ENCODE data around the gene ABO.
"Not testable (repeated sequence)": the region's sequence is repeated elsewhere in the genome, so short reads cannot be mapped to it uniquely, and the experiment has no call there.

Gene ABO

DNA sequence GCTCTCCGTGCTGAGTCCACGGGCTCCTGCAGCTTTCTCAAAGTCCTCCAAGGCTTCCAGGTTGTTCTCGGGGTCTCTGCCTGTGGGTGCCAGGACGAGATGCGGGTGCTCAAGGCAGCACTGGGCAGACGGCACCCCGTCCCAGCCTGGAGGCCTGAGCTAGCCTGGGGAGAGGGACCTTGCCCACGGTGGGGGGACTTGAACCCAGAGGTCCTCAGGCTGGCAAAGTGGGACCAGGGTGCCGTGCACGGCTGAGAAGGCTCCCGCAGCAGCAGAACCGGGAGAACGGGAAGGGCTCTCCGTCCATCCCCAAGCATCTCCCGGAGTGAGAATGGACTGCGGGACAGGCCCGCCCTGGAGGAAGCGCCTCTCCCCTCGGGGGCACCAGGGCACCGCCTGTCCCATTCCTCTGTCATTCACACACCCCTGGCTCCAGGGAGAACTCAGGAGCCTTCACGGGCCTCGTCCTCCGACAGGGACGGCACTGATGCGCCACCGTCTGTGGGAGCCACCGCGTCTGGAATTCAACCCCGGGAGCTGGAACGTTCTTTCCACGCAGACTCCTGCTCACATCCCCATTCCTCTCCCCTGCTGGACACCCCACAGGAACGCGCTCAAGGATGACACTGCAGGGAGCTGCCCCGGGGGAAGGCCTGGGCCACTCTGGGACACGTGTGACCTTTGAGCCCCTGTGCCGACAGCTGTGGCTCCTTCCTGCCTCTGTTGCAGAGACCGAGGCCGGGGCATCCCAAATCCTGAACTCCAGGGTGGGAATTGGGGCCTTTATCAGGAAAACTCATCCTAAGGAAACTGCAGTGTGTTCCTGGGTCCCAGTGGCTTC is 49.6 kb downstream of the ABO start:
- no peak for DNase-seq (ENCODE audit: low read depth)

DNA sequence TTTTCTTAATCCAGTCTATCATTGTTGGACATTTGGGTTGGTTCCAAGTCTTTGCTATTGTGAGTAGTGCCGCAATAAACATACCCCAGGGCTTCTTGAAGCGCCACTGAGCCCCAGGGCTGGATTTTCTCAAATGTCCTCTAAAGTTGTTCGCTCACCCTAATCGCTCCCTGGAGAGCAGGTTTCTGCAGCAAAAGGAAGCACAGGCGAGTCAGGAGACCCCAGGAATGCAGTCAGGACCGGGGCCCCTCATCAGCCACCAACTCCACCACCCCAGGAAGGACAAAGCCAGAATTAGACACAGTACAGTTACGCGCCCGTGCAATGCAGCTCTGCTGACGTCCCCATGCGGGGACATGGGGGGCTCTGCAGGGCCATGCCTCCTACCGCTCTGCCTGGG is 50.2 kb downstream of the ABO start:
- DNase-seq (ENCODE audit: low read depth), result no peak

DNA sequence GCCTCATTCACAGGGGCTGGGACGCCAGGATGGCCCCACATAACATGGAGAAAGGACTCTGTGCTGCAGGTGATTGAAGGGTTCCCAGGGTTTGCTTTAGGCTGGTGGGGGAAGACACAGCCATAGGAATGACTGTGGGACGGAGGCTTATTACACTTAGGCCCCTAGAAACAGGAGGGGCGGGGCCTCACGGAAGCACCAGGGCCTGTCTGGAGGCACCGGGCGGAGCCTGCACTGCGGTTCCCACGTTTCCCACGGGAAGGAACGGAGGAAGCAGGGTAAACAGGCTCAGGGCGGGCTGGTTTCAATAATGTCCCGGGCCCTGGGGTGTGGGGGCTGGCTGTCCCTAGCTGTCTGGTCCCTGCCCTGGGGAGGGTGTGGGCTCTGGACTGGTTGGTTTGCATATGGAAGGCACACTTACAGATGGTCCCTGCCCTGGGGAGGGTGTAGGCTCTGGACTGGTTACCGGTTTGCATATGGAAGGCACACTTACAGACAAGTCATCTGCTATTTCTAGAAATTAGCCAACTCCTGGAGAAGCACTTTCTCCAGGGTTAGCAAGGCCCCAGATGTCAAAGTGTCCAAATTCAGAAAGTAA is 51.7 kb downstream of the ABO start:
- not testable (repeated sequence) for DNase-seq (ENCODE audit: low read depth)

DNA sequence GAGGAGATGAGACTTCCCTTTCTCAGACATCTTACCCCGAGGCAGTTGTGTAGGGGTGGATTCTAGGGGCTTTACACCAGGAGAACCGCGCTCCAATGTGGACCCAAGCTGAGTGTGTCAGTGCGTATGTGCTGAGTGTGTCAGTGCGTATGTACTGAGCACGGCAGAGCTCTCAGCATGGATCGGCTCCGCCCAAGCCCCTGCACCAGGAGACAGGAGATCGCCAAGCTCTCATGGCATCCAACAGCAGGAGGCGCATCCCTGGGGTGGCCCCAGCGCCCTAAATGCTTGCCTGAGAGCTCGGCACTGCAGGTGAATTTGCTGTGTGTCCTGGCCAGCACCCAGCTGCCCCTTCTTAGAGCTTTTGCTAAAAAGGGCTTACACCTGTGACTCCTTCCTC is 53.0 kb downstream of the ABO start:
- DNase-seq (ENCODE audit: low read depth), result not testable (repeated sequence)

DNA sequence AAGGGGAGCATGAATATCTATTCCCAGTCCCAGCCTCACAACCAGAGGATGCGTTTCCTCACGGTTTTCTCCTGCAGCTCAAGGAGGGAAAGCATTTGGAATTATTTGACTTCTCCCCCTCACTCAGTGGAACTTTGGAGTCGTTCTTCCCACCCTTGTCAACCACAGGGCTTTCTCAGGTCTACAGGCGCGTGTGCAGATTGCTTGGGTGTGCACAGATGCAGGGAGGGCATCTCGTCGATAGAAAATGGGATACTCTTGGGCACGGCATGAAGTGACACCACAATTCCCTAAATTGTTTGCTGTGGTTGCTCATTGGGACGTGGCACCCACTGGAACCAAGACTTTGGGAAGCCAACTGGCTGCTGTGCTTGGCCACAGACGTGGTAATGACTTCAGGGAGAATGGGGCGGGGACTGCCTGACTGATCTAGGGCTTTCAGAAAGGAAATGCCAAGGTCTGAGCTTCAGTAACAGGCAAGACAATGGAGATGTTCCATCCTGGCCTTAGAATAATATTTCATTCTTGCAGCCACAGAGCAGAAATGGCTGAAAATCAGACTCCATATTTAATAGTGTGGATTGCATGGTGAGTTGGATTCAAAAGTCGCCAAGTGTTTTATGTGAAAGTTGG is 53.7 kb downstream of the ABO start:
- DNase-seq (ENCODE audit: low read depth), result no peak

DNA sequence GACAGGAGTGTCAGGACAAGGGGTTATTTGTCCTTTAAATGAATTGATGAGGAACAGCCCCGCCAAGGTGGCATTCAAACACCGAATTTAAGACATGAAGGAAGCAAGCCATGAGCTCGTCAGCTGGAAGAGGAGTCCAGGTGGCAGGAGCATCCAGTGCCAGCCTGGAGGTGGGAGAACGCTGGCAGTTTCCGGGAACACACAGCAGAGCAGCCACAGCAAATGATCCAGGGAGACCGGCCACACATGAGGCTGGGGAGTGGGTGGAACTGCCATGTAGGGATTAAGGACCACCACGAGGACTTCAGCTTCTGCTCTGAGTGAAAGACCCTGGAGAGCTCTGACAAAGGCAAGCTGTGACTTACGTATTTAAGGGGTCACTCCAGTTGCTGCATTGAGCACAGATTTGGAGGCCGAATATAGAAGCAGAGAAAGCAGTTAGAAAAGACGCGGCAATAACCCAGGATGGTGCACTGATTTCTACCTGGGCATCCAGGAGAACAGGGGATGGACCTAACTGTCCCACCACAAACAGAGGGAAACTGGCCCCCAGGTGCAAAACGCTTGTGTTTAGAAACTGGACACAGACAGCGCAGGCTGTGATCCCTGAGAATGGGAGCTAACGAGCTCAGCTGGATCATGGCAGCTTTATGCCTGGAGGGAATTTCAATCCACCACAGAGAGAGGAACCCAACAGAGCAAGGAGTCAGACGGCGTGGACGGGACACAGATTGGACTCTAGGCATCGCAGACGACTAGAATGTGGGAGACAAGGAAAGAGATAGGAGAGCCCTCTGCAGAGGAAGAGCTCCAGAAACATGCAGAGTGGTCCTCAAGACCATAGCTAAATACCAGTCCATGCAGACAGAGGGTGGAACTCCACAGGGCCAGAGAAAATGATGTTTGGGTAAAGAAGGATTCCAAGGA is 56.7 kb downstream of the ABO start:
- not testable (repeated sequence) for DNase-seq (ENCODE audit: low read depth)

DNA sequence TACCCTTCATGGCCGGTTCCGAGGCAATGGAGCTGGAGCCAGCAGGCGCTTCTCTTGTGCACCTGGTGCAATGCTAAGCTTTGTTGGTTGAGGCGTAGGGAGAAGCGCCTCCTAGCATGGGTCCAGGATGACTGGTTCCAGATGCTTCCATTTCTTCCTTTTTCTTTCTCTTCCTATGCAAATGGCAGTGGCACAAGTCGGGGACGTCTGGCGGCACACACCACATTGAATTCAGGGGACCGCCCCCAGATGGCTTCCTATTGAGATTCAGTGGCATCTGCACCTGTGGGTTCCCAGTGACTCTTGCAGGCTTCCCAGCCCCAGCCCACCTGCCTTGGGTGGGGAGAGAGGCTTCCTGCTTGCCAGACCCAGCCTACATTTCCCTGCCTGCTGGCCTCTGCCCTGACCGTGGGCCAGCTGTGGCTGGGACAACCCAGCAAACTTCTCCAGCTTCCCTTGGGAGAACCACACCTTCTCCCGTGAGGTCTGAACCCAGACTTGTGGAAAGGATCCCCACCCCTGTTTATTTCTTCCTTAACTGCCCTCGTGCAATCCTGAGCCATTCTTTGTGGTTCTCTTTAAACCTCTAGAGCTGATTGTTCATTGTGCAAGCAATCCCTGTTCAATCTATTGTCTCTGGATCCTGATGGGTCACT is 57.5 kb downstream of the ABO start:
- not testable (repeated sequence) for DNase-seq (ENCODE audit: low read depth)

DNA sequence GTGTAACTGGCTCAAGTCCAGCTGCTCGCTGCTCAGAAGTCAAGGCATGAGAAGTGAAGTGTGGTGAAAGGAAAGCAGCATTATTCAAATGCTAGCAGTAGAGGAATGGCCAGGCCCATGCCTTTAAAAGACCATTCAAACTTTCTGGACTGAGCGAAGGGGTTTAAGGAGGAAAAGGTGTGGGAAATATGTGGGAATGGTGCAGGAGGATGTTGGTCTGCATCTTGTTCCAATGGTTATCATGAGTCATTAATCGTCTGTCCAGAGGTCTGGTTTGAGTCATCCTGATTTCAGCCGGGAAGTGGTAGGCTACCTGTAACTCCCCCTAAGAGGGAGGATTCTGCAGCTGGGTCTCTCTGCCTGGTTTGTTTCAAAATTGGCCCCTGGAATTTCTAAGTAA is 60.7 kb downstream of the ABO start:
- DNase-seq (ENCODE audit: low read depth), result not testable (repeated sequence)

DNA sequence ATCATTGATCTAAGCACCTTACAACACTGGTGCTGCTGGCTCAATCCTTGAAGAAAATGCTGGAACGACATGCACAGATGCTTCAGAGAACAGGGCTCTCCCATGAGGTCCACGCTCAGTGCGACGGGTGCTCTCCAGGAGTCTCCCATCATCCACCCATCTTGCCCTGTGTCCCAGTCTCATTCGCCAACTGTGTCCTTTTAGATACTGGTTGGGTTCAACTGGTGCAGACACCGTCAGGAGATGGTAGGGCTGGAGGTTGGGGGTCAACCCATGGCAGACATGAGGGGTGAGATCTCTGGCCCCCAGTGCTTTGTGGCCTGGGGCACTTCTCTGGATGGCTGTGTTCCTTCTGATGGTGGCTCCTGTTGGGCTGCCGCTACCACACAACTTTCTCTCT is 64.4 kb downstream of the ABO start:
- no peak for DNase-seq (ENCODE audit: low read depth)

DNA sequence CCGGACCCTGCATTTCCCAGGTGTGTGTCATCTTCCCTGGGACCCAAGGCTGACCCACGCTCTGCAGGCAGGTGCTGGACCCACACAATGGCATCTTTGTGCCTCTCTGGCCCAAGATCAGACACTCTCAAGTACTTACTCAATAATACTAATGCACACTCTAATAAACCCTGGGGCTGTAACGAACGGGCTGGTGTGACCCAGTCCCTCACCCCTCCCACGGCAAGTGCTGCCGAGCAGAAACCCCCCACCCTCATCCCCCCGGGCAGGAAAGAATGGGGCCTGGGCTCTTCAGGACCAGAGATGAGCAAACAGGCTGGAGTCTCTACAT is 64.8 kb downstream of the ABO start:
- DNase-seq (ENCODE audit: low read depth), result no peak

DNA sequence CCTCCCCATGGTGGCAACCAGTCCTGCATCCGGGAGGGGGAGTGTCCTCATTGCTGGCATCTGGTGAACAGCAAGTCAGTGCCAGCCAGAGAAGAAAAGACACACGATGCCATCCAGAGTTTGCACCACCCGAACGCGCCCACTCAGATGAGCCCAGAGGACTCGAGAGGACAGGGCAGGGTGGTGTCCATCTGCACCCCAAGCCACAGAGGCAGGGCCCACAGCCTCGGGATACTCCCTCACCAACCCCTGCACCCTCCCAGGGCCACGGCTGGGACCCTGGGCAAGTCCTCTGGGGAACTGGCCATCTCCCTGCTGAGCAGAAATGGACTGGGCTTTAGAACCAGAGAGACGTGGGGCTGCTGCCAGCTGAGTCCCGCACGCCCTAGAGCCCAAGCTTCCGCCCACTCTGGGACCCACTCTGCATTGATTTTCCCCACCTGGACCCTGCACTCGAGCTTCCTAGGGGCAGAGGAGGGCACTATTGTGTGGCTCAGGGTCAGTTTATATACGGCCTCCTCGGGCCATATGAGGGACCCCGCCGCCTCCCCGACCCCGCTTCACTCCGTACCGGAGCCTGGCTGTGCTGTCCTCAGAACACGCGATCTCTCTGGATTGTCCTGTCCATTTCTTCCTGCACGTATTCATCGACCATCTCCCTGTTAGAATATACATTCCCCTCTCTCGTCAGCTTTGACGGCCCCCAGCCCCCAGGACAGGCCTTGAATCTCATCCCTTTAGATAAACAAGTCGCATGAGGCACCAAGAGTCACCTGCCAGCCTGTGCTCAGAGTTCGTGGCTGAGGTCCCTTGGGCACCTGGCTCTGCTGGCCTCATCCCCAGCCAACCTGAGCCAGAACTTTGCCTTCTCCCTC is 65.4 kb downstream of the ABO start:
- DNase-seq (ENCODE audit: low read depth), result not testable (repeated sequence)

DNA sequence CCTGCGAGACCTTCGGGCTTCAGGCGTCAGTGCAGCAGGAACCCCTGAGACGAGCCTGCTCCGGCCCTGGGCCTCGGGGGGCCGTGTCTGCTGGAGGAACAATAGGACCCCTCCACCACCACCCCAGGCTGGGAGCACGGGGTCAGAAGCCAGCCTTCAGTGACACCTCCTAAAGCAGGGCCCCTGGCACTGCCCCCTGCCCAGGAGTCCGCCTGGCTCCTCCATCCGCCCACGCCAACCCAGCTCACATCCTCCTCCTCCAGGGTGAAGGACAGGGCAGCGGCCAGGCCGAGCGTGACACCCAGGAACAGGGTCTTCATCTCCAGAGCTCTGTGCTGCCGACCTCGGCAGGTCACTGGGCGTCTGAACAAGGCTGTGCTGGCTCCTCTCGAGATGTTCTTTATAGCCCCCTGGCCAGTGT is 66.1 kb downstream of the ABO start, which contains the start of gene OBP2B:
Gene OBP2B (minus strand): TSS at position 371 of the 421 bp plus-strand sequence. CDS start 51 bp downstream, at position 320.
- not testable (repeated sequence) for DNase-seq (ENCODE audit: low read depth)

DNA sequence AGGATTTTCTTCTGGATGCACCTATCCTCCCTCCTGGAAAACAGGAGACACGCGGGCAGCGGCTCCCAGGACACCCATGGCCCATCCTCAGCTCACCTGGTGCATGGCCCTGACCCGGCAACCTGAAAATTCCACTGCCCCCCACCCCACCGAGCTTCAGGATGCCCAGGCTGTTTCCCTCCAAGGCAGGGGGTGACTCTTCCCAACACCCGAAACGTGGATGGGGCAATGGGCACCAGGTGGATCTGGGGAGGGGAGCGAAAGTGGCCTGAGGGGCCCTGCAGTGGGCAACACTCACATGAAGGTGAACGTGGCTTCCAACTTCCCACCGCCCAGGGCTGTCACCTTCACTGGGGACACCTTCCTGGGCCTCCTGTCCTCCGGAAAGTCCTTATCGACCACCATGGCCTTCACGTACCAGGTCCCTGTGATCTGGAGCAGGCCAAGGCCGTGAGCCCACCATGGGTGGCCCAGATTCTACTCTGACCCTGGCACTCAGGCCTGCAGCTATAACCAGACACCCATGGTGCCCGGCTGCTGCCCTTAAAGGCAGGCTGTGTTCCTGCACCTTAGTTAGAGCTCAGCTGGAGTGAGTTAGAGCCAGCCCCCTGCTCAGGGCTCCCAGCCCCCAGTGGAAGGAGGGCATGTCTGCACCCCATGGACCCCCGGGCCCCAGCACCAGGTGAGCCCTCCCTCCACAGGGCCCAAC is 66.7 kb downstream of the ABO start:
- not testable (repeated sequence) for DNase-seq (ENCODE audit: low read depth)

DNA sequence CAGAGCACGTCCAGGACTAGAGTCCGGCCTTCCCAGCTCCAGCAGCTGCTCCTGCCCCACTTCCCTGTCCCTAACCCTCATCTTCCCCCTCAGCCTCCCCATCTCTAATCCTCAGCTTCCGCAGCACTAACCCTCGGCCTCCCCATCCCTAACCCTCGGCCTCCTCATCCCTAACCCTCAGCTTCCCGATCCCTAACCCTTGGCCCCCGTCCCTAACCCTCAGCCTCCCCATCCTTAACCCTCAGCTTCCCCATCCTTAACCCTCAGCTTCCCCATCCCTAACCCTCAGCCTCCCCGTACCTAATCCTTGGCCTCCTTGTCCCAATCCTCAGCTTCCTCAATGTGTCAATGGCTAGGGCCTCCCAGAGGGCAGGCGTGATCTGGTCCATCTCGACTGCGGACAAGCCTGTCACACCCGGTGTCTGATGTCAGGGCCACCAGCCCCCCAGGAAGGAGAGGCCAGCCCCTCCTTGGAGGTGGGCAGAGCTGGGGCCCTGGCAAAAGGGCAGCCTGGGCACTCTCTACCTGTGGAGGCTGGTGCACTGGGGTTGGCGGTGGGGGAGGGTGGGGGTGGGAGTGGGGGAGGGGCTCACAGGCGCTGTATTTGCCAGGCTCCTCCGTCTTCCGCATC is 67.3 kb downstream of the ABO start:
- no peak for DNase-seq (ENCODE audit: low read depth)

DNA sequence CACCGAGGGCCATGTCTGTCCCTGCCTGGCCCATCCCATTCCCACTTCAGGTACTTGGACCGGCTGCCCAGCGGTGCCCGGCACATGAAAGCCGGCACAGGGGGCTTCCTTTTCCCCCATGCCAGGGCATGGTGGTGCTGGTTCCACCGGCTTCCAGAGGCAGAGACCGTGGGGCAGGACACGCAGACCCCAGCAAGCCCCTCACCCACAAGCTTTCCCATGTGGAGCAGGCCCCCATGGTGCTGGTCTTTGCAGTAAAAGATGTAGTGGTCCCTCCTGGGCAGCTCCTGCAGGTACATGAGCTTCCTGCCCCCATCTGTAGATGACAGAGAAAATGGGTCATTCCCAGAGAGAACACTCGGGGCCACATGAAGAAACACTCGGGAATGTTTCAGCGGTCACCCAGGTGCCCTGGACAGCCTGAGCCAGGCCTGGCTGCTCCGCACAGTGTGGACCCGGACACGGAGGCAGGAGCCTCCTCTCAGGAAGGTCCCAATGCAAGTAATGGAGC is 67.9 kb downstream of the ABO start:
- no peak for DNase-seq (ENCODE audit: low read depth)

DNA sequence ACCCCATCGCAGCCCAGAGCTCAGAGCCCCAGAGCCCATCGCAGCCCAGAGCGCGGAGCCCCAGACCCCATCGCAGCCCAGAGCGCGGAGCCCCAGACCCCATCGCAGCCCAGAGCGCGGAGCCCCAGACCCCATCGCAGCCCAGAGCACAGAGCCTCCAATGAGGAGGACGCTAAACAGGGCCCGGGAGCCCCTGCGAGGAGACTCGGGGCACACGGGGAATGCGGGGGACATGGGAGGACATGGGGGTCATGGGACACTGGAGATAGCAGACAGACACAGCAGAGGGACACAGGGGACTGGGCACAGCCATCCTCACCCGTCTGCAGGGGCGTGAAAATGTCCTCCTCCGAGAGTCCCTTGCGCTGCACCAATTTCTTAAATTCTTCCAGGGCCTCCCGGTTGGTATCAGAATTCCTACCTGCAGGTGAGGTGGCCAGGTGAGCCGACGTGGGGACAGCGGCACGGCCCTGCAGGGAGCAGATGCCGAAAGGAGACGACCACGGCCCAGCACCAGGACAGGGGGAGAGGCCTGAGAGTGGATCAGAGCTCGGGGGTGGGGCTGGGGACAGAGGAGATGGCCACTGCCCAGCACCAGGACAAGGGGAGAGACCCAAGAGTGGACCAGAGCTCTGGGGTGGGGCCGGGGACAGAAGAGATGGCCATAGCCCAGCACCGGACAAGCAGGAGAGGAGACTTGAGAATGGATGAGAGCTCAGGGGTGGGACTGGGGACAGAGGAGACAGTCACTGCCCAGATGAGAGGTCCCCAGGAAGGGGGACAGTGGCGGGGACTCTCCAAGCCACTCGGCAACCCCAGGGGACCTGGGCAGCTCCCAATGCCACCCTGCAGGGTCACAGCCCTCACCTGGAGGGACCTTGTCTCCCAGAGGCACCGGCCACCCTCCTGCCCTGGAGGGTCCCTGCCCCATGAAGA is 68.7 kb downstream of the ABO start:
- no peak for DNase-seq (ENCODE audit: low read depth)

DNA sequence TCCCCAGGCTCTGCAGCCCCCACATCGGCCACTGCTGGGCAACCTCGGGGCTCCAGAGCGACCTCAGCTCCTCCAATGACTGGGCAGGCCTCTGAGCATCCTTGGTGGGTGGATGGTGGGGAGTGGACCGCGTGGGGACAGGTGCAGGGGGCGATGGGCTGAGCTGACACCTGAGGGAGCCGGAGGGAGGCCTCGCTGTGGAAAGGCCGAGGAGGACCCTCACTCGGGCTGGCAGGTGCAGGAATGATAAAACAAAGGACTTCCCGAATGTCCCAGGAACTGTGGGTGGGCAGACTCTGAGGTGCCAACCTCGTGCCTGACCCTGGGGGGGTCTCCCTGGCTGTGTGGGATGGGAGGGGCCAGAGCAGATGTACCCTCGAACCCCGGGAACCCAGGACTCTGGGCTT is 69.5 kb downstream of the ABO start:
- DNase-seq (ENCODE audit: low read depth), result not testable (repeated sequence)

All from stimulated activated CD8-positive, alpha-beta memory T cell treated with anti-CD3 and anti-CD28 coated beads, Interleukin-15, amount 100 ng/mL, for 1 hour (primary cell).